ENCODE measurements around the gene TAF6. TPM values are rescaled to one million over a fixed set of nuclear protein-coding genes. Genes with fewer than 3 reads are reported as not detected.

The TAF6 gene
- total and polyA plus RNA-seq, 5 donors from 2014 or later, result 17.9 to 47.1 (median 23.2) TPM

- Histone ChIP-seq H3K27ac (ENCODE audit: insufficient read depth, low read length, poor library complexity, severe bottlenecking) (peak overlapping the region; percentile 81), H3K4me3 (ENCODE audit: low read depth, low read length) (peak overlapping the region; percentile 83), H3K4me1 (ENCODE audit: control insufficient read depth, insufficient read depth, low read length, poor library complexity, severe bottlenecking) (peaks cover 31% of the 10 kb centered on the region), H3K27me3 (ENCODE audit: control insufficient read depth, insufficient read depth, low read length) (no peaks in the 10 kb centered on the region), H3K9me3 (ENCODE audit: control insufficient read depth in 2 of 2, low read length in 2 of 2) (no peaks in the 10 kb centered on the region), H3K36me3 (ENCODE audit: control insufficient read depth, insufficient read depth, low read length) (peaks cover 22% of the 10 kb centered on the region)
- Mint-ChIP-seq H3K4me3 (peak overlapping the region; percentile 94 to 96 (median 95)), H3K4me1 (peaks cover 6 to 36% (median 25%) of the 10 kb centered on the region in 4 donors), H3K9me3 (no peaks in the 10 kb centered on the region), H3K27me3 (peaks cover 16% of the 10 kb centered on the region), H3K27ac (peak overlapping the region; percentile 82 to 92 (median 91)), H3K36me3 (peaks cover 19% of the 10 kb centered on the region)
- ATAC-seq (ENCODE audit: low read depth in 2 of 2), result no peak
- DNase-seq, result no peak
Observed at GRCh38 chr7:100080907-100081534, 38.1 kb downstream of the TAF6 start.

DNA sequence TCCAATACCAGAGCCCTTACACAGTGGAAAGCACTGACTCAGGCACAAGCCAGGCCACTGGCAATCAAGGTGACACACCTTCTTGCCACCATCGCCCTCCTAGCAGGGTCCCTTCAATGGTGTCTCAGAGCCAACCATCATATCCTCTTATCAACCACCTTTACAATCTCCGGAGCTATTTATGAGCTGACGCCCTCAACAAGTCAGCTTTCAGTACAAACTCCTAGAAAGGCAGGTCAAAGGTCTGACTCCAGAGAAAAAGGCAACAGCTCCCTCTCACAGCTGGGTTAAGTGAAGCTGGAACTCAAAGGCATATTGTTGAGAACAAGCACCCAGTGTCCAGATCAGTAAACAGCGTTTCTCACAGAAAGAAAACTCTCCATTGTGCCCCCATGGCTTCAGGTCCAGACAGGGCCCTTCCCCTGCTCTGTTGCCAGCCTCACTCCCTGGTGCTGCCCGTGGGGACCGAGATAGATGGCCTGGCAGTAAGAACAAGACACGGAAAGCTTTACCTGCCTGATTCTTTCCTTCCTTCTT, 40.1 kb downstream of the TAF6 start:
- peaks cover 12% of the 10 kb centered on the region for H3K27me3 Mint-ChIP-seq
- no peak overlapping the region for H3K27ac Mint-ChIP-seq

GRCh38 chr7:100077205-100077604, 42.0 kb downstream of the TAF6 start:
- DNase-seq (no peak), ATAC-seq (ENCODE audit: low read depth in 2 of 2) (no peak)
- Mint-ChIP-seq H3K9me3 (peaks cover 0 to 11% (median 0%) of the 10 kb centered on the region in 7 donors), H3K27me3 (peaks cover 4% of the 10 kb centered on the region), H3K27ac (peak overlapping the region in 2 of 3 donors; percentile 44 to 62), H3K36me3 (peaks cover 48% of the 10 kb centered on the region), H3K4me3 (no peak overlapping the region), H3K4me1 (peaks cover 6 to 33% (median 17%) of the 10 kb centered on the region in 4 donors)
- peaks cover 3 to 8% of the 10 kb centered on the region in 2 experiments for H3K9me3 ChIP-seq (ENCODE audit: control insufficient read depth in 2 of 2, low read length in 2 of 2)
- H3K27ac ChIP-seq (ENCODE audit: insufficient read depth, low read length, poor library complexity, severe bottlenecking), result no peak overlapping the region
- H3K4me1 ChIP-seq (ENCODE audit: control insufficient read depth, insufficient read depth, low read length, poor library complexity, severe bottlenecking), result peaks cover 22% of the 10 kb centered on the region
- H3K27me3 ChIP-seq (ENCODE audit: control insufficient read depth, insufficient read depth, low read length), result no peaks in the 10 kb centered on the region
- H3K36me3 ChIP-seq (ENCODE audit: control insufficient read depth, insufficient read depth, low read length), result peaks cover 60% of the 10 kb centered on the region
- no peak overlapping the region for H3K4me3 ChIP-seq (ENCODE audit: low read depth, low read length)

More for the DNA sequence above, 40.1 kb downstream of the TAF6 start:
- H3K9me3 ChIP-seq (ENCODE audit: control insufficient read depth in 2 of 2, low read length in 2 of 2), result no peaks in the 10 kb centered on the region
- H3K36me3 Mint-ChIP-seq, result peaks cover 36% of the 10 kb centered on the region
- ATAC-seq (ENCODE audit: low read depth in 2 of 2), result no peak
- H3K27ac ChIP-seq (ENCODE audit: insufficient read depth, low read length, poor library complexity, severe bottlenecking), result no peak overlapping the region
- H3K4me3 ChIP-seq (ENCODE audit: low read depth, low read length), result no peak overlapping the region
- H3K4me1 Mint-ChIP-seq, result peaks cover 6 to 40% (median 21%) of the 10 kb centered on the region in 4 donors
- peaks cover 31% of the 10 kb centered on the region for H3K4me1 ChIP-seq (ENCODE audit: control insufficient read depth, insufficient read depth, low read length, poor library complexity, severe bottlenecking)
- H3K27me3 ChIP-seq (ENCODE audit: control insufficient read depth, insufficient read depth, low read length), result no peaks in the 10 kb centered on the region
- DNase-seq, result no peak
- H3K4me3 Mint-ChIP-seq, result peak overlapping the region; percentile 7 to 81 (median 45)
- peaks cover 0 to 2% (median 0%) of the 10 kb centered on the region in 7 donors for H3K9me3 Mint-ChIP-seq
- peaks cover 41% of the 10 kb centered on the region for H3K36me3 ChIP-seq (ENCODE audit: control insufficient read depth, insufficient read depth, low read length)

- Histone ChIP-seq H3K4me3 (ENCODE audit: low read depth, low read length) (no peak overlapping the region), H3K27me3 (ENCODE audit: control insufficient read depth, insufficient read depth, low read length) (no peaks in the 10 kb centered on the region), H3K9me3 (ENCODE audit: control insufficient read depth in 2 of 2, low read length in 2 of 2) (peaks cover 21 to 26% of the 10 kb centered on the region in 2 experiments), H3K36me3 (ENCODE audit: control insufficient read depth, insufficient read depth, low read length) (peaks cover 78% of the 10 kb centered on the region), H3K4me1 (ENCODE audit: control insufficient read depth, insufficient read depth, low read length, poor library complexity, severe bottlenecking) (peaks cover 8% of the 10 kb centered on the region), H3K27ac (ENCODE audit: insufficient read depth, low read length, poor library complexity, severe bottlenecking) (no peak overlapping the region)
- no peak for ATAC-seq (ENCODE audit: low read depth in 2 of 2)
- Mint-ChIP-seq H3K9me3 (peaks cover 0 to 29% (median 9%) of the 10 kb centered on the region in 7 donors), H3K36me3 (peaks cover 62% of the 10 kb centered on the region), H3K27ac (no peak overlapping the region), H3K4me1 (peaks cover 0 to 21% (median 12%) of the 10 kb centered on the region in 4 donors), H3K4me3 (peak overlapping the region in 1 of 4 donors; percentile 14), H3K27me3 (no peaks in the 10 kb centered on the region)
- no peak for DNase-seq
Observed at GRCh38 chr7:100075418-100075817, 43.7 kb downstream of the TAF6 start.

DNA sequence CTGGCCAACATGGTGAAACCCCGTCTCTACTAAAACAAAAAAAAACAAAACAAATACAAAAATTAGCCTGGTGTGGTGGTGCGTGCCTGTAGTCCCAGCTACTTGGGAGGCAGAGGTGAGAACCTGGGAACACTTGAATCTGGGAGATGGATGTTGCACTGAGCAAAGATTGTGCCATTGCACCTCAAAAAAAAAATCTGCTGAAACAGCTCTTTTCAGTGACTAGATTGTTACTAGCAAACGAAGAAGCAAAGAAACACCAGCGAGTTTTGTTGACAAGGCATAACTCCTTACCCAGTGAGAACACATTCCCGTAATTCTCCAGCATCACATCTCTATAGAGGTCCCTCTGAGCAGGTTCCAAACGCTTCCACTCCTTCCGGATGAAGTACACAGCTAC, 44.3 kb downstream of the TAF6 start:
- ATAC-seq (ENCODE audit: low read depth in 2 of 2), result no peak
- Histone ChIP-seq H3K27me3 (ENCODE audit: control insufficient read depth, insufficient read depth, low read length) (no peaks in the 10 kb centered on the region), H3K4me3 (ENCODE audit: low read depth, low read length) (no peak overlapping the region), H3K4me1 (ENCODE audit: control insufficient read depth, insufficient read depth, low read length, poor library complexity, severe bottlenecking) (peaks cover 3% of the 10 kb centered on the region), H3K36me3 (ENCODE audit: control insufficient read depth, insufficient read depth, low read length) (peaks cover 84% of the 10 kb centered on the region), H3K9me3 (ENCODE audit: control insufficient read depth in 2 of 2, low read length in 2 of 2) (peaks cover 21 to 31% of the 10 kb centered on the region in 2 experiments), H3K27ac (ENCODE audit: insufficient read depth, low read length, poor library complexity, severe bottlenecking) (no peak overlapping the region)
- Mint-ChIP-seq H3K27me3 (no peaks in the 10 kb centered on the region), H3K27ac (no peak overlapping the region), H3K4me3 (no peak overlapping the region), H3K9me3 (peaks cover 0 to 32% (median 9%) of the 10 kb centered on the region in 7 donors), H3K4me1 (peaks cover 0 to 16% (median 9%) of the 10 kb centered on the region in 4 donors), H3K36me3 (peaks cover 68% of the 10 kb centered on the region)
- no peak for DNase-seq

DNA sequence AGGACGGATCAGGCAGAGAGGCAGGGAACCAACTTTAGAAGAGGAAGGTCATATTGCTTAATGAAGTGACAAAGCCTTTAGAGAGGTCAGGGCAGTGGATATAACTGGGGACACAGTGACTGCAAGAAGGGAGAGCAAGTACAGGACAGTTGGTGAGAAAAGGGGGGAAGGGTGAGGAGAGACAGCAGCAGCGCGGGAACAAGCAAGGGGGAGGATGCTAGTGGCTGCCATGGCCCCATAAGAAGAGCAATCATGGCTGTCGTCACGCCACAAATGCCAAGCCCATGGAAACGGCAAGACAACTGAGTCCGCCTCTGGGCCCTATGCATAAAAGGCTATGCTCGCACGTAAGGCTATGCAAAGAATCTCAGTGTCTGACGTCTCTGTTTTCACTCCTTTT, 46.7 kb downstream of the TAF6 start:
- Mint-ChIP-seq H3K27me3 (no peaks in the 10 kb centered on the region), H3K9me3 (peaks cover 0 to 32% (median 9%) of the 10 kb centered on the region in 7 donors), H3K4me3 (peak overlapping the region in 1 of 4 donors; percentile 78), H3K4me1 (peaks cover 0 to 6% (median 5%) of the 10 kb centered on the region in 4 donors), H3K36me3 (peaks cover 64% of the 10 kb centered on the region), H3K27ac (no peak overlapping the region)
- ATAC-seq (ENCODE audit: low read depth in 2 of 2), result no peak
- Histone ChIP-seq H3K4me3 (ENCODE audit: low read depth, low read length) (no peak overlapping the region), H3K4me1 (ENCODE audit: control insufficient read depth, insufficient read depth, low read length, poor library complexity, severe bottlenecking) (no peaks in the 10 kb centered on the region), H3K9me3 (ENCODE audit: control insufficient read depth in 2 of 2, low read length in 2 of 2) (peaks cover 21 to 31% of the 10 kb centered on the region in 2 experiments), H3K36me3 (ENCODE audit: control insufficient read depth, insufficient read depth, low read length) (peaks cover 75% of the 10 kb centered on the region), H3K27me3 (ENCODE audit: control insufficient read depth, insufficient read depth, low read length) (no peaks in the 10 kb centered on the region), H3K27ac (ENCODE audit: insufficient read depth, low read length, poor library complexity, severe bottlenecking) (no peak overlapping the region)
- no peak for DNase-seq

DNA sequence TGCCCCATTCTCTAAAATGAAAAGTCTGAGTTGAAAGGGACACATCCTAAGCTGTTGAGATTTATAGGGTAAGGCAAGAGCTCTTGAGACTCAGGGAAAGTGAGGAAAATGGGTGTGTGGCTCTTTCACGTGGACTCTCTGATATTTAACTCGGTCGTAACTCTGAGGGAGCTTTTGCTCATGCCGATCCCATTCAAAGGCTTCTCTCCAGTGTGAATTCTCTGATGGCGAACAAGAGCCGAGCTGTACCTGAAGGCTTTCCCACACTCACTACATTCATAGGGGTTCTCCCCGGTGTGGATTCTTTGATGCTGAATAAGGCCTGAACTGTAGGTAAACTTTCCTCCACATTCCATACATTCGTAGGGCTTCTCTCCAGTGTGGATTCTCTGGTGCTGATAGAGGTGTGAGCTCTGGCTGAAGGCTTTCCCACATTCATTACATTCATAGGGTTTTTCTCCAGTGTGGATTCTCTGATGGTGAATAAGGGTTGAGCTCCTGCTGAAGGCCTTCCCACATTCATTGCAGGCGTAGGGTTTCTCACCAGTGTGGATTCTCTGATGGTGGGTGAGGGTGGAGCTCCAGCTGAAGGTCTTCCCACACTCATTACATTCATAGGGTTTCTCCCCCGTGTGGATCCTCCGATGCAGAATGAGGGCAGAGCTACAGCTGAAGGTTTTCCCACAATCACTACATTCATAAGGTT, 48.0 kb downstream of the TAF6 start:
- peaks cover 0 to 32% (median 9%) of the 10 kb centered on the region in 7 donors for H3K9me3 Mint-ChIP-seq
- H3K27ac Mint-ChIP-seq, result no peak overlapping the region
- peaks cover 64% of the 10 kb centered on the region for H3K36me3 Mint-ChIP-seq

More for the DNA sequence above, 48.0 kb downstream of the TAF6 start:
- Mint-ChIP-seq H3K4me1 (peaks cover 0 to 6% (median 2%) of the 10 kb centered on the region in 4 donors), H3K4me3 (no peak overlapping the region), H3K27me3 (no peaks in the 10 kb centered on the region)
- Histone ChIP-seq H3K4me1 (ENCODE audit: control insufficient read depth, insufficient read depth, low read length, poor library complexity, severe bottlenecking) (no peaks in the 10 kb centered on the region), H3K36me3 (ENCODE audit: control insufficient read depth, insufficient read depth, low read length) (peaks cover 64% of the 10 kb centered on the region), H3K27ac (ENCODE audit: insufficient read depth, low read length, poor library complexity, severe bottlenecking) (no peak overlapping the region), H3K27me3 (ENCODE audit: control insufficient read depth, insufficient read depth, low read length) (no peaks in the 10 kb centered on the region), H3K9me3 (ENCODE audit: control insufficient read depth in 2 of 2, low read length in 2 of 2) (peaks cover 21 to 31% of the 10 kb centered on the region in 2 experiments), H3K4me3 (ENCODE audit: low read depth, low read length) (no peak overlapping the region)
- ATAC-seq (ENCODE audit: low read depth in 2 of 2) (no peak), DNase-seq (no peak)

All from CD4-positive, CD25-positive, alpha-beta regulatory T cell (primary cell).